Stimulated activated CD4-positive, alpha-beta T cell treated with anti-CD3 and anti-CD28 coated beads, Interleukin-4, amount 100 ng/mL, for 24 hours (primary cell): ENCODE measurements around the gene ZCCHC24.

ENCODE experiments used
- DNase-seq: peaks from one replicate; pipeline ENCODE4 v3.0.0-alpha.2; 2020

The ZCCHC24 gene

DNA sequence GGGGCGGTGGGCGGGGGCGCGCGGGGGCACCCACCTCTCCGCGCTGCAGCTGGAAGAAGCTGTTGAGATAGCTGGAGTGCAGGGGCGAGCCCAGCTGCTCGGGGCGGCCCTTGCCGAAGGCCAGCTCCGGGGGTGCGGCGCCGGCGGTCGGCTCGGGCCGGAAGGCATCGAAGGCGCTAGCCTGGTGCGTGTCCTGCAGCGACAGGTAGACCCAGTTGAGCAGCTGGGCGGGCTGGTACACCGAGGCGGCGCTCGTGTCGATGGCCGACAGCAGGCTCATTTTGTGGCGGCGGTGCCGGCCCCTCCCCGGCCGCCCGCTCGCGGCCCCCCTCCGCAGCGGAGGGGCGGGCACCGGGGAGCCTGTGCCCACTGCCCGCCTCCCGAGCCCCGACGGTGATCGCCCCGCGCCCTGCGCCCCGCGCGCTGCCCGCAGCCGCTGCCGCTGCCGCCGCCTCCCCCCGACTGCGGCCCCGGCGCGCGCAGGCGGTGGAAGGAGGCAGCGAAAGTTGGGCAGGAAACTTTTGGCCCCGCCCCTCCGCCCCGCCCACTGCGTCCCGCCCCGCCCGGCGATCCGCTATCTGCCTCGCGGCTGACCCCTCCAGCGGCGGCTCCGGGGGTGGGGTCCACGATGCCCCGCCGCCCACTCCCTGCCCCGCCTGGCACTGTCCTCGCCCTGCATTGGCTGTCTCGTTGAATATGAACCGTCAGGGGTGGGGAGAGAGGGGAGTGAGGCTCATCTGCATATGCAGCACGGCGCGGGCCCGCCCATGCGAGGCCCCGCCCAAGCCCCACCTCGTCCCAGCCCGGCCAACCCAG, at the start of gene ZCCHC24:
ZCCHC24 (minus strand) TSS at position 464 of the 816 bp plus-strand sequence; CDS start at position 280, 184 bp downstream.
- peak; percentile 92 for DNase-seq

DNA sequence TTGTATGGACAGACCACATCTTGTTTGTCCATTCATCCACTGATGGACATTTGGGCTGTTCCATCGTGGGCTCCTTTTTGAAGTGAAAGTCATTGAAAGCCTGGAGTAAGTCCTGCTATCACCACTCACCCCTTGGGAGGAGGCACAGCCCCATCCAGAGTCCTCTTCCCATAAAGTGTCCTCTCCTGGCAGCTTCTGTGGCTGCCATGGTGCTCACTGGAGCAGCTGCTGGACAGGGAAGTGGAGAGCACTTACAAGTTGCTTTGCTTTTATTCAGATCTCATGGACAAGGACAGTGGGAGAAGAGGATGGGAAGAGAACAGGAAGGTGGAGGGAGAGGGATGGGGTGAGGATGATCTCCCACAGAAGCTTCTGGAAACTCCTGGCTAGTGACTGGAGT, 48.4 kb upstream of the ZCCHC24 start:
- no peak for DNase-seq

DNA sequence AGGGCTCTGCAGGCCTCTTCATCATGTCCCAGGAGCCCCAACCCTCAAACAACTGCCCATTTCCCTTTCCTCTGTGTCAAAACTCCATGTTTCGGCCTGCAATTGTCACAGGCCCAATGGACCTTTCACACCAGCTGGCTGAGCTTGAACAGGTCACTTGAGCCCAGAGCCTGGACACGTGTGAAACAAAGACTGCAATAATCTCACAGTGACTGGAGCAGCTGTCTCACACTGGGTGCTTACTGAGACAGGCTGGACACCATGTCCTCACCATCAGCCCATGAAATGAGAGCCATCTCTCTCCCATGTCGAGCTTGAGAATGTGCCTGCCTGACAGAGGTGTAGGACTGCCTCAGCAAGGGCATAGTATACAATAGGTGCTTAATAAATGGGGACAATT, 47.4 kb upstream of the ZCCHC24 start:
- DNase-seq: no peak

DNA sequence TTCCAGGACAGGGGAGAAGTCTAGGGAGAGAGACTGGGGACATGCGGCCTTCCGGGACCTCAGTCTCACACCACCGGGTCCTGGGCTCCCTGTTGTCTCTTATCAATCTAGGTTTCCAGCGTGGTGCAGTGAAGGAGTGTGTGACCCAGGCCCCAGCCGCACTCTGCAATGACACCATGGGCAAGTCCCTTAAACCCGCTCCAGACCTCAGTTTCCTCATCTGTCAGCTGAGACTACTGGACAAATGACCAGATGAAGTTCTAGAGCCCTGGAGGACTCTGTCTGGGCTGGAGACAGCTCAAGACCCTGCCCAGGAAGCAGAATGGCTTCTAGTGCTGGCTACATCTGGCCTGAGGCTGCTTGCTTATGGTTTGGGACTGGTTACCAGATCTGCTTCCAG, 46.8 kb upstream of the ZCCHC24 start:
- no peak for DNase-seq

DNA sequence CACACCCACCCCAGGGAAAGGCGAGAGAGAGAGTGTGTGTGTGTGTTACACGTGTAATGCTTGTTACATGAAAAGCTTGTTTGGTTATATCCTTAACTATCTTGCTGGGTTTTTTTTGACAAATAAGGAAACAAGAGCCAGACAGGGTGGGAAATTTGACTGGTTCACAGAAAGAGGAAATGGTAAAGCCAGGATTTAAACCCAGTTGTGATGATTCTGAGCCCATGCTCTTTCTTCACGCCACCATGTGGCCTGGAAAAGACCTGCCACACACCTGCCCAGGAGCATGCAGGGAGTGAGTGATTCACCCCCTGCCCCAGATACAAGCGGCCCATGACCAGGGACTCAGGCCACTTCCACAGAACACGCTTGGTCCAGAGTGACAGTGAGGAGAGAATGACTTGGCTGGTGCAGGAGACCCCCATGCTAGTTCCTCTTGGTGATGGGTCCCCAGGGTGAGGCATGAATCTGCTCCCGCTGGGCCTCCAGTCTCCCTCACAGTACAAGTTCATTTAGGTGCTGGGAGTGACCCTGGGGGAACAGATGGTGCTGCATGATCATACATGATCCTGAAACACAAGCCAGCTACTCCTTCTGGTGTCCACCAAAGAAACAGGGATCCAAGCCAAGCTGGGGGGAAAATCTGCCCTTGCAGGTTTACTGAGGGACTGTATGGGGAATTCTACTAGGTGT, 45.9 kb upstream of the ZCCHC24 start:
- DNase-seq: no peak

DNA sequence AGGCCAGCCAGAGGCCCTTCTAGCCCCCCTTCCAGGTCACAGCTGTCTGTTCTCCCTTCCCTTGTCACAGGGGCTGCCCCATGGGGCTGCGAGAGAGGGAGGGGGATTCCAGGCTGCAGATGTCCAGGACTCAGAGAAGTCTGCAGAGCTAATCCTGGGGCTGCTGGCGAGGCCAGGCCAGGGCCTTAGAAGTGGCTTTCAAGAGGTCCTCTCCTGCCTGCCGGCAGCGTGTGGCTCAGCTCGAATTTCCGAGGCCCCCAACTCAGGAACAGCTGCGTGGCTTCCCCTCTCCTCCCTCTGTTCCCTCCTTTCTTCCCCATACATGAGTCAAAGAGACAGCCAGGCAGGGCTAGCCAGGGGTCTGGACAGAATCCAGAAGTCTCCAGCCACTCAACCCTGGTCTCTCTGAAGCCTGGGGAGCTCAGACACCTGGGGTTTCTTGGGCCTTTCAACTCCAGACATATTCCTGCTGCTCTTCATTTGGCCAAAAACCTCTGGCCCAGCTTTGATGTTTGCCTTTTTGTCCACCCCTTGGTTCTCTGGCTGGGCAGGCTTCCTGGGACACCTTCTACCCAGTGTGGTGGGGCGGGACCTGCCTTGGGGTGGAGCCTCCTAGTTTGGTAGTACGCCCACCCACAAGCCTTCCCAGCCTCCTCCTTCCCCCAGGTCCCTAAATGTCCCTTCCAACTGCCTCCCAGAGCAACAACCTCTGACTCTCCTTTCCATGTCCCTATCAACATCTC, 45.1 kb upstream of the ZCCHC24 start:
- no peak for DNase-seq

DNA sequence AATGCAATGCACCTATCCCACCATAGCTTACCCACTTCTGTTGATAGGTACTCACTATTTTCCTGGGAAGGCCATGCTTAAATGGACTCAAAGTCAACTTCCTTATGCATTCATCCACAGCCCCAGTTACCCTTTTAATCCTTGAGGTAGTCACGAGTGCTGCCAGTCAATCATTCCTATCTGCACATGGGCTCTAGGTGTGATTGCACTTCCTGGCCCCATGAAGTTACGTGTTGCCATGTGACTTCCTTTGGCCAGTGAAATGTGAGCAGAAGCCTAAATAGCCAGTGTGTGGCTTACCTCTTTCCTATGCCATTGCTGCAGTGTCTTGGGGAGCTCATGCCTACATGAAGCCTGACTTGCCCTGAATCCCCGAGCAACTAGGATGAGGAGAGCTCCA, 43.4 kb upstream of the ZCCHC24 start:
- no peak for DNase-seq

DNA sequence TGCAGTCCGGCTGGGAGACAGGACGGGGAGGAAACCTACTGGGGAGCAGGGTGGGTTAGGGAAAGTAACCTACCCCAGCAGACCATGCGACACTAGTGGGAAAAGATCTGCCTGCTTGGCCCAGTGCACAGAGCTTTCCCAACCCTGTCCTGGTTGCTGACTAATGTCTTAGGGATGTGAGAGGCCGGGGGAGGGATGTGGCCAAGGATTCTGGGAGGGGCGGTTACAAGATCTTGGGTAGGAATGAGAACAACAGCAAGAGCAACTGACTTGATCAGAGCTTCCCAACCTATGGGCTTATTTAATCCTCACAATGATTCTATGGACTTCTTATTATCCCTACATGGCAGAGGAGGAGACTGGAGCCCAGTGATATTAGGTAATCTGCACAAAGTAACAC, 42.9 kb upstream of the ZCCHC24 start:
- DNase-seq: no peak

DNA sequence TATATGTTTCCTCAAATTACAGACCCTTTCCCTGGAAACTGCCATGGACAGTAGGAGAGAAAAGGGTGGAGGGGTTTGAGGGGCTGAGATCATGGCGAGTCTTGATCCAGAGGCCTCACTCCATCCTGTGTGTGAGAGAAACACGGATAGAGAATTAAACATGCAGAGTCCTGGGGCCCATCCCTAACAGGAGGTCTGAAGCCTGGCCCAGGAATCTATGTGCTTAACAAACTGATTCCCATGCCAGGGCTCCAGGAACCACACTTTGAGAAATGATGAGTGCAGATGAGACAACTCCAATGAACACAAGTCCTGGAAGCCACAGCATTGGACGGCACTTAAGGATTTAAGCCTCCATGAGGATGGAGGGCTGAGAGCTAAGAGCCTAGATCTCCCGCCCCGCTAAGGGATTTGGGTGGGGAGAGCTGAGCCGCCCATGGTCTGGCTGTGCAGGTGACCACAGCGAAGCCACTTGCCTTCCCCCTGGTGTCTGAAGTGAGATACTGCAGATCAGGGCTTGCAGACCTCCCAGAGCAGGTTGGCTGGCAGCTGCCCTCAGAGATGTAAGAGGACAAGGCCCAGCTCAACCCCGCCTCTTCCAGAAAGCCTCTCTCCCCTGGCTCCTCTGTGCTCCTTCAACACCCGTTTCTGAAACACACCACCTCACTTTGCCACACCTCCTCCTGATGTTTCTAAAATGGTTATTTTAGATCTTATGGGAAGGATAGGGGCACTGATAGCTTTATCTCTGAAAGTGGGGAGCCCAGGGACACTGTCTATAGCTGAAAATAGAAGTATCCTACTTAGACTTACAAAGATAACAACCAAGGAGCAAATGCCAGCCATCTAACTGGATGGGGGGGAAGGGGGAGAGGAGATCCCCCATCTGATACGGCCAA, 42.1 kb upstream of the ZCCHC24 start:
- DNase-seq: peak; percentile 23

DNA sequence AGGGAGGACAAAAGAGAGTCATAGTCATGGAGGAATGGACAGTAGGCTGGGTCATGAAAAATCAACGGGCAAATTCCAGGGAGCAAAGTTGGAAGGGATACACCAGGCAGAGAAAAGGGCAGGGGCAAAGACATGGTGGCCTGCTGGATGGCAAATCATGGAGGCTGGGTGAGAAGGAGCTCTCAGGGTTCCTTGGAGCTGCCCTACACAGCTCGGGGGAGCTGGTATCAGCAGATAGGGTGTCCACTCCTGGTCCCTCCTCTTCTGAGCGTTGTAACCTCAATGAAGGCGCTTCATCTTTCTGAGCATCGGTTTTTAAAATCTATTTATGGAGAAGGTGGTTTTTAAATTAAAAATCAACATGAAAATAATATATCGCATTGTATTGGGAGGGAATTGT, 39.1 kb upstream of the ZCCHC24 start:
- no peak for DNase-seq

DNA sequence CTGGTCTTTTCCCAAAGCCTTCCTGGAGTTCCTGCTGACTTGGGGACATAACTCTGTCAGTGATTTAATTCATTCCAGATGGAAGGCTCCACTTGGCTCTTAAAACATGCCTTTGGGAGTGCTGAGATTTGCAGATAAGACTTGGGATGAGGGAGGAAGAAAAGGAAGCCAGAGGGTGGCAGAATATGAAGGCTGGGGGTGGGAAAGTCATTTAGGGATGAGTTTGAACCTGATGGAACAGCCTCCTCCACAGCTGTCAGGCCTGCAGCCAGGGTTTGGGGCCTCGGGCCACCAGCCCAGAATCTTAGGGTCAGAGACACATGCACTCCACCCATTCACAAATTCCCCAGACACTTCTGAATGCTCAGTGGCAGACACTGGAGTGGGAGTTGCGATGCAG, 38.5 kb upstream of the ZCCHC24 start:
- DNase-seq: no peak

DNA sequence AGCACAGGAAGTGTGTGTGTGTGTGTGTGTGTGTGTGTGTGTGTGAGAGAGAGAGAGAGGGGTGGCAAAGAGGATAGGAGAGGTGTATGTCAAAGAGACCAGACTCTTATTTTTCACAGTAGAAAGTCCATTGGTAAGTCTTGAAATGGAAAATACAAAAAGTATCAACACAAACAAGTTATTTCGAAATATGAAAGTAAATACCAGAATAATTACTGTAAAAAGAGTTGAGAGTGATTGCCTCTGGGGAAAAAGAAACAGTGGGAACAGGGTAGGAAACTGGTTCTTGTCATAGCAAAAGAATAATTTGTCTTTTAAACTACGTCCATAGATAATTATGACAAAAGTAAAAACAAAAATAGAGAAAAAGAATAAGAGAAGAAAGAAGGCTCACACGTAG, 37.9 kb upstream of the ZCCHC24 start:
- no peak for DNase-seq

DNA sequence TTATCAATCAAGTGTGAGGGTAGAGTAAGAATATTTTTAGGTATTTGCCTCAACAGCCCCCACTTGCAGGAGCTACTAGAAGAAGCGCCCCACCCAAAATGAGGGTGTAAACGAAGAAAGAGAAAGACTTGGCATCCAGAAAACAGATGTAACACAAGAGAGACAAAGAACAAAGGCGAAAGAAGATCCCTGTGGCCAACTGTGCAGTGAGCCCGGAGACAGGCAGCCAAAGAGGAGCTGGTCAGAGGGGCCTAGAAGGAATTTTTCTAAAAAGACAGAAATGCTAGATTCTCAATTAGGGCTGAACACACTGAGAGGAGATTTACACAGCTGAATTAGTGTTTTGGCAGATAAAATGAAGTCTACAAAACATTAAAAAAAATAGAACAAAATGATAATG, 37.3 kb upstream of the ZCCHC24 start:
- DNase-seq: no peak

DNA sequence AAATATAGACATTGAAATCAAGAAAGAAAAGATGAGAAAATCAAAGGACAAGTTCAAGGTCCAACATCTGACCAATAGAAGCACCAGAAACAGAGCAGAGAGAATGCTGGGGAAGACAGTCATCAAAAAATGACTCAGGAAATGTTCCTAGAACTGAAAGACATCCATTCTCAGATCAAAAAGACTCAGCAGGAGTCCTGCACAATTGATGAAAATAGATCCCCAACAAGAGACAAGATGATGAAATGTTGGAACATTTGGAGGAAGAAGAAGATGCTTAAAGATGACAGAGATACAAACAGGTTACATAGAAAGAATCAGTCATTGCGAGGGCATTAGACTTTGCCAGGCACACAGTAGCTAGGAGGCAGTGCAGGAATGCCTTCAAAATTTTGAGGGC, 36.9 kb upstream of the ZCCHC24 start:
- DNase-seq: no peak

DNA sequence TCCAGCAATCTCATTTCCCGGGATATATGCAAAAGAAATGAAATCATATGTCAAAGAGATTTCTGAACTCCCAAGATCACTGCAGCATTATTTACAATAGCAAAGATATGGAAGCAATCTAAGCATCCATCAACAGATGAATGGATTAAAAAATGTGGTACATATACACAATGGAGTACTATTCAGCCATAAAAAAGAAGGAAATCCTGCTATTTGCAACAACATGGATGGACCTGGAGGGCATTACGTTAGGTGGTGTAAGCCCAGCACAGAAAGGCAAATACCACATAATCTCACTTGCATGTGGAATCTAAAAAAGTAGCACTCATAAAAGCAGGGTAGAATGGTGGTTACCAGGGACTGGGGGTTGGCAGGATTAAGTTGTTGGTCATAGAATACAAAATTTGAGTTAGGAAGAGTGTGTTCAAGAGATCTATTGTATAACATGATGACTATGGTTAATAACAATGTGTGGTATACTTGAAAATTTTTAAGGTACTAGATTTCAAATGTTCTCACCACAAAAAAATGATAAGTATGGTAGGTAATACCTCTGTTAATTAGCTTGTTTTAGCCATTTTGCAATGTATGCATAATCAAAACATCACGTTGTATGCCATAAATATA, 34.0 kb upstream of the ZCCHC24 start:
- DNase-seq: no peak

DNA sequence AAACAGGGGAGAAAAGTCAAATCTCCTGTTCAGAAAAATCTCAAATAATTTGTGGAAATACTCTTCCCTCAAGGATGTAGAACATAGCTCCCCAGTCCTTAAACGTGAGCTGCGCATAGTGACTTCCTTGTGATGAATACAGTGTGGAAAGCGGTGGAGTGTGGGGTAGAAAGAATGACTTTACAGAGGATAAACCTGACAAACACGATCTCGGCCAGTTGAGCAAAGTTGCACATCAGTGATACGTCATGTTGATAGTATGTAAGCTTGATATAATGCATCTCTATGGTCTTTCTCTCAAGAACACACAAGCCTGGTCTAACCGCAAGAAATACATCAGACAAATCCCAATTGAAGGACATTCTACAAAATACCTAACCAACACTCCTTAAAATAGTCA, 32.0 kb upstream of the ZCCHC24 start:
- no peak for DNase-seq

DNA sequence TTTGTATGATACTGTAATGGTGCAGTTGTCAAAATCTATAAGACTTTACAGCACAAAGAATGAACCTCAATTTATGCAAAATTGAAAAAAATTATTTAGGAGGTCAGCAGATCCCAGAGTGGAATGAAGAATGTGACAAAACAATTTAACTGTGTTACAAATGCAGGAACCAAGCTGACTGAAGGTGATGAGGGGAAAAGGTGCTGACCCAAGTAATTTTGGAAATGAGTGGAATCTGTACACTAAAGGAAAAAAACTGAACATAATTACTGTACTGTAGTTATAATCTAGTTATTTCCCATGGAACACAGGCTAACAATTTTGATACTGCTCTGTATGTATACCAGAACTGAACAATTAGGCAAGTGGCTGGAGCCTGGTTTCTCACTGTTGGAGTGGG, 31.2 kb upstream of the ZCCHC24 start:
- DNase-seq: no peak

DNA sequence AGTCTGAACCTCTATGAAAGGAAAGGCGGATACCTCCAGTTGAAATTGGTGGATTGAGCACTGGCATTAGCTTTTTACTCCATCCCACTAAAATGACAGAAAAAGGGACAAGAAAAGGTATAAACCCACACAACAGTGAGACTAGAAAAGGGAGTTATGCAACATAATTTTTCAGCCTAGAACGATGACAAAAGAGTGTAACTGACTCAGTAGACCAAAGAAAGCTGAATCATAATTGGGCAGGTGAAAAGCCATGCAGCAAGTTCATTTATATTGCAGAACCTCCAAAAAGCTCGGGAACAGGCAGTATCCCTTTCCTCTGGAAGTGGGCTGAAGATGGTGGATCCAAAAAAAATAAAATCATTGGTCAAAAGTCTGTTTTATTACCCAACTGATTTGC, 30.5 kb upstream of the ZCCHC24 start:
- DNase-seq: no peak

DNA sequence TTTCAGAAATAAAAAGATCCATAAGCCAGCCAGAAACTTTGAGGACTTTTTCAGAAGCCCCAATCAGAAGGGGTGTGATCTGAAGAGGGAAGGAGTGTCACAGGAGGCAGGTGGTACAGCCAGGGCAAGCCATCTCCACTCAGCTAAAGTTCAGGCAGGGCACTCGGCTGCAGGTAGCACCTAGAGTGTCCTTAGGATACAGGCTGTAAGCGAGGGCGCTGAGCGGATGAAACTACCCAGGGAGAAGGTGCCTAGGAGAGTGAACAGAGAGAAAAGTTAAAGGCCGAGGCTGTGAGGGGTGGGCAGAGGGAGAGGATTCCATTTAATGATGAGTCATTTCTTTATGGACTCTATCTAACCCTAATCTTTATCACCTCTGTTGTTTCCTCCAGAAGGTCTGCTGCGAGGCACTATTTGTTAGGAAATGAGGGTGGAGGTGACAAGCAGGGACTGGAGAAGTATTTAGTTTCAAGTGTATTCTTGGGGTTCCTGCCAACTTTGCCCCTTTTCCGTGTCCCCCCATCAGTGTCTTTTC, 29.8 kb upstream of the ZCCHC24 start:
- DNase-seq: no peak

DNA sequence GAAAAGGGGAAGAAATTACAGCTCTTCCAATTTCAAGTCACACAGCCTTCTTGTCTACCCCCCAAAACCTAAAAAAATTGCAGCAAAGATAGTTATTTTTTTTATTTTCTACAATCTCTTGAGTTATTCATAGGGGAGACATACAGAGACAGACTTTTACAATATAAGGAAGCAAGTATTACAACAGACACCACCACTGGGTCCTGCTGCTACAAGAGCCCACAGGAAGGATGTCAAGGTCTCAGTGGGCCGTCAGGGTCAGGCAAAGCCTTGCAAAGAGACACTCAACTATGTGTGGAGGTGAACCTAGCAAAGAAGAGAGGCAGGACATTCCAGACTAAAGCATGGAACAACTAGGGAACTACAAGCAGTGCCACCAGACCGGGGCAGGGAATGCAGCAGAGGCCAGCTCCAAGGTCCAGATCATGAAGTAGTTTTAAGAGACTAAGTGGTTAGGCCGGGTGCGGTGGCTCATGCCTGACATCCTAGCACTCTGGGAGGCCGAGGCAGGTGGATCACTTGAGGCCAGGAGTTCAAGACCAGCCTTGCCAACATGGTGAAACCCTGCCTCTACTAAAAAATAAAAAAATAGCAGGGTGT, 28.2 kb upstream of the ZCCHC24 start:
- DNase-seq: no peak

DNA sequence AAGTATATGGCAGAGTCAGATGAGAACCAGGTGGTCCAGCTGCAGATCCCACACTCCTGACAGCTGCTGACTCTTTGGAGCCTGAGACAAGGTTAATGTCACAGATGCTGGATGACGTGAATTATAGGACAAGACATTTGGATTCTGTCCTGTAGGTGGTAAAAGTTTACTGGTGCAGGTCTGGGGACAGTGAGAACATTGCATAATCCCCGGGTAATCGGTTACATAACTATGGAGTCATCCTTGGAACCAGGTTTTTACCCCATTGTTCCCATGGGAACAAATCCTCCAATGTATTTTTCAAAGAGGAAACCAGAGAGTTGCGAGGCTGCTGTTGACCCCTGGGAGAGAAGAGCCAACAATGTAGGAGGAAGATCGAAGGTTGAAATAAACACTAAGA, 27.5 kb upstream of the ZCCHC24 start:
- no peak for DNase-seq

DNA sequence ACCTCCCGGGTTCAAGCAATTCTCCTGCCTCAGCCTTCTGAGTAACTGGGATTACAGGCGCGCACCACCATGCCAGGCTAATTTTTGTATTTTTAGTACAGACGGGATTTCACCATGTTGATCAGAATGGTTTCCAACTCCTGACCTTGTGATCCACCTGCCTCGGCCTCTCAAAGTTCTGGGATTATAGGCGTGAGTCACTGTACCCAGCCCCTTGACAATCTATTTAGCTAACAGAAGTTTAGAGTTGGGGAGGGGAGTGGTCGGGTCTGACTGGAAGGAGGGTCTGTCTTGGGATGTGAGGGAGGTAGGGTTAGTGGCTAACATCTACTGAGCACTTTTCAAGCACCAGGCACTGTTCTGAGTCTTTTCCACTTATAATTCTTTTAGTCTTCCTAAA, 27.0 kb upstream of the ZCCHC24 start:
- no peak for DNase-seq
